Muscle of leg (tissue), 11 donors: ENCODE data around the gene RIPK3. TPM values are rescaled to one million over a fixed set of nuclear protein-coding genes. Genes with fewer than 3 reads are reported as not detected.
A peak's percentile ranks its signal among the peaks of the same experiment; 100 is the strongest.
"Not testable (repeated sequence)": the region's sequence is repeated elsewhere in the genome, so short reads cannot be mapped to it uniquely, and the experiment has no call there.

Experiments used
- DNase-seq: peaks from one replicate; pipeline ENCODE4 v3.0.0; 2013
- H3K27ac ChIP-seq: one replicate; pipeline ENCODE4 v1.5.1; 2013; ENCODE audit warnings: mild to moderate bottlenecking, low read length, control low read depth
- H3K27me3 ChIP-seq: one replicate; pipeline ENCODE4 v1.6.1; 2013; ENCODE audit warnings: low read length; ENCODE audit not compliant: control insufficient read depth, insufficient read depth
- H3K36me3 ChIP-seq: one replicate; pipeline ENCODE4 v1.6.1; 2013; ENCODE audit warnings: low read length; ENCODE audit not compliant: control insufficient read depth, insufficient read depth
- H3K4me1 ChIP-seq: one replicate; pipeline ENCODE4 v1.6.1; 2013; ENCODE audit warnings: low read length; ENCODE audit not compliant: control insufficient read depth, insufficient read depth
- H3K4me3 ChIP-seq: one replicate; pipeline ENCODE4 v1.5.1; 2013; ENCODE audit warnings: low read length, control low read depth
- H3K9me3 ChIP-seq: replicated peaks from 2 replicates; pipeline ENCODE4 v1.6.1; 2013; ENCODE audit warnings: low read depth, low read length; ENCODE audit not compliant: control insufficient read depth
- WGBS: methylation state at CpG from one replicate; pipeline ENCODE4 v1.1.5; 2013; ENCODE audit warnings: missing lambda C conversion rate; ENCODE audit not compliant: insufficient coverage; 5-methylcytosine and 5-hydroxymethylcytosine counted together
- polyA plus RNA-seq, 8 donors: library from polyadenylated mRNA; unstranded; fragments of 120-200 nt; gene quantifications; one replicate each; pipeline versions ENCODE4 v1.2.1 to v1.2.3, GENCODE V29; 2013; ENCODE audit warnings: inconsistent platforms in 1 of 8, low replicate concordance in 1 of 8; ENCODE audit not compliant: insufficient read length in 8 of 8, insufficient read depth in 1 of 8
- total RNA-seq: library from RNA; stranded (reverse); fragments of 120-200 nt; gene quantifications from one replicate; pipeline ENCODE4 v1.2.4, GENCODE V29; 2013

Gene RIPK3
- total and polyA plus RNA-seq, 9 donors = 1.1 to 3.6 (median 1.3) TPM

- Histone ChIP-seq H3K27ac (peak within 1 kb of the TSS; percentile 77), H3K27me3 (peaks cover 88% of the 10 kb centered on the region), H3K4me3 (peak within 1 kb of the TSS; percentile 44), H3K4me1 (peaks cover 38% of the 10 kb centered on the region), H3K9me3 (no peaks in the 10 kb centered on the region), H3K36me3 (no peaks in the 10 kb centered on the region)
- WGBS = 1% methylated on average over 49 of the region's 65 CpGs
- DNase-seq = peak; percentile 38
Observed at GRCh38 chr14:24334431-24335291, 5.1 kb downstream of the RIPK3 start, which contains the start of gene ADCY4. Gene ADCY4 (minus strand): TSS chr14:24335071. CDS start chr14:24334652, 419 bp downstream.

- Histone ChIP-seq H3K4me1 (peaks cover 29% of the 10 kb centered on the region), H3K27me3 (peaks cover 66% of the 10 kb centered on the region), H3K4me3 (peak overlapping the region; percentile 8), H3K36me3 (no peaks in the 10 kb centered on the region), H3K27ac (no peak overlapping the region), H3K9me3 (no peaks in the 10 kb centered on the region)
- WGBS = 4% methylated on average over 53 of the region's 56 CpGs
- DNase-seq = peak; percentile 76
Observed at GRCh38 chr14:24332268-24332993, 7.4 kb downstream of the RIPK3 start.

DNA sequence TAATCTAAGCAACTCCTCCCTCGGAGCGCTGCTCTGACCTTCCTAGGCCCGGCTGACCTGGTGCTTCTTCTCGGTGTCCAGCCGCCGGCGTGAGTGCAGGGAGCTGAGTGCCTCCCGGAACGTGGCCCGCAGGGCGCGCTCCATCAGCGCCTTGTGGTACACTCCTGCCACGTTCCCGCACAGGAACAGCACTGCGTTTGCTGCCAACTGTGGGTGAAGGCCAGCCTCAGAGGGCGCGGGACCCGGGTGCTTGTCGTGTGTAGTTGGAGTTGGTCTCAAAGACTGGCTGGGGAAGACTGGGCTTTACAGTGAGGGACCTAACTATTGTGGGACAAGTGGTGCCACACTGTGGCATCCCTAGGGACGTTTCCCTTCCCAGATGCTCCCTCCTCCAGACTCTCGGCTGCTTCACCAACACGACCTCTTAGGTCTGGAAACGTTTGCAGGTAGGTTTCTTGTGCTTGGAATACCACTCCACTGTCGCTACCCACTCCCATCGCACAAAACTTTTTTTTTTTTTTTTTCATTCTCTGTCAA is 8.0 kb downstream of the RIPK3 start:
- no peak overlapping the region for H3K27ac ChIP-seq
- peaks cover 32% of the 10 kb centered on the region for H3K4me1 ChIP-seq

GRCh38 chr14:24330973-24331674 is 8.7 kb downstream of the RIPK3 start:
- Histone ChIP-seq H3K9me3 (no peaks in the 10 kb centered on the region), H3K27ac (no peak overlapping the region), H3K4me3 (no peak overlapping the region), H3K4me1 (peaks cover 32% of the 10 kb centered on the region), H3K36me3 (no peaks in the 10 kb centered on the region), H3K27me3 (peaks cover 53% of the 10 kb centered on the region)
- WGBS = 85% methylated on average over 8 of the region's 10 CpGs
- peak; percentile 7 for DNase-seq

More for the DNA sequence above, 8.0 kb downstream of the RIPK3 start:
- Histone ChIP-seq H3K9me3 (no peaks in the 10 kb centered on the region), H3K4me3 (no peak overlapping the region), H3K27me3 (peaks cover 60% of the 10 kb centered on the region), H3K36me3 (no peaks in the 10 kb centered on the region)
- DNase-seq = no peak
- 50% methylated on average over 16 of the region's 26 CpGs for WGBS

DNA sequence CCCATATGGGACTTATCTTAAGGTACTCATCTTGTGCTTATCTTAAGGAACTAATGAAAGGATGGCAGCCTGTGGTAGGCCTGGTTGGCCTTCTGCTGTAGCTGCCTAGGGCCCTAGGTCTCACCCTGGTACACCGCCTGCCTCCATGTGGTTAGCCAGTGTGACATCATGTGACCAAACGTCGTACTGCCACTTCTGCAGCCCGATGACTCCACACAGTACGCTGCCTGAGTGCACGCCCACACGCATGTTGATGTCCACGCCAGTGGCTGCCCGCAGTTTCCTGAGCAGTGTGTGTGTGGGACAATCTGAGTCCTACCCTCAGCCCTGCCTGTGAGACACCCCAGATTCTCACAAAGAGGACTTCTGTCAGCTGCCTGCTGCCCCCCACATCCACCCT is 10.1 kb downstream of the RIPK3 start:
- WGBS = 83% methylated on average over 9 of the region's 9 CpGs
- H3K4me1 ChIP-seq = peaks cover 27% of the 10 kb centered on the region

GRCh38 chr14:24329073-24329663 is 10.6 kb downstream of the RIPK3 start:
- Histone ChIP-seq H3K4me1 (peaks cover 21% of the 10 kb centered on the region), H3K4me3 (no peak overlapping the region), H3K9me3 (no peaks in the 10 kb centered on the region), H3K27ac (no peak overlapping the region), H3K27me3 (peaks cover 34% of the 10 kb centered on the region), H3K36me3 (no peaks in the 10 kb centered on the region)
- DNase-seq = no peak
- WGBS = 89% methylated on average over 5 of the region's 12 CpGs

More for the DNA sequence above, 10.1 kb downstream of the RIPK3 start:
- H3K9me3 ChIP-seq = no peaks in the 10 kb centered on the region
- H3K36me3 ChIP-seq = no peaks in the 10 kb centered on the region
- DNase-seq = peak; percentile 39
- peaks cover 40% of the 10 kb centered on the region for H3K27me3 ChIP-seq
- H3K4me3 ChIP-seq = no peak overlapping the region
- no peak overlapping the region for H3K27ac ChIP-seq

GRCh38 chr14:24327914-24328313 is 11.9 kb downstream of the RIPK3 start:
- not testable (repeated sequence) for H3K27ac ChIP-seq, H3K4me3 ChIP-seq, H3K9me3 ChIP-seq, H3K36me3 ChIP-seq
- peaks cover 16% of the 10 kb centered on the region for H3K4me1 ChIP-seq
- DNase-seq = peak; percentile 41
- WGBS = 0% methylated on average over 1 of the region's 9 CpGs
- peaks cover 21% of the 10 kb centered on the region for H3K27me3 ChIP-seq

- no peak overlapping the region for H3K27ac ChIP-seq
- peak; percentile 39 for DNase-seq
- no peak overlapping the region for H3K4me3 ChIP-seq
- peaks cover 10% of the 10 kb centered on the region for H3K4me1 ChIP-seq
- WGBS = 58% methylated on average over 2 of the region's 2 CpGs
- no peaks in the 10 kb centered on the region for H3K36me3 ChIP-seq
- H3K9me3 ChIP-seq = no peaks in the 10 kb centered on the region
- H3K27me3 ChIP-seq = peaks cover 15% of the 10 kb centered on the region
Observed at GRCh38 chr14:24327303-24327702, 12.5 kb downstream of the RIPK3 start.

DNA sequence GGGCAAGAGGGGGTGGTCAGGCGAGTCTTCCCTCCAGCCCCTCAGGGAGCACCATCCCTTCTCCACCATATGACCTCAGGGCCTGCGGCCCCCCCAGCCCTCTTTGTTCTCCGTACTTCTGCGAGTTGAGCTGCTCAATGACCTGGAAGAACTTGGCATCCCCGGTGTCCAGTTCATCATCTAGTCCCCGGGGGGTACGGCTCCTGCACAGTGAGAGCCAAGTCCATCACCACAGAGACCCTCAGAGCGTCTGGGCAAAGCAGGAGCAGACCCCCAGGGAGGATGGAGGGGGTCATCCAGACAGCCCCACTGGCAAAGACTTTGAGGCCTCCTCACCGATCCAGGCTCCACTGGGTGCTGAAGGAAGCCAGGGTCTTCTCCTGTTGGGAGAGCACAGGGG is 13.8 kb downstream of the RIPK3 start:
- no peaks in the 10 kb centered on the region for H3K9me3 ChIP-seq
- DNase-seq = no peak
- 66% methylated on average over 8 of the region's 9 CpGs for WGBS

More for the DNA sequence above, 13.8 kb downstream of the RIPK3 start:
- Histone ChIP-seq H3K27me3 (peaks cover 3% of the 10 kb centered on the region), H3K4me1 (peaks cover 4% of the 10 kb centered on the region), H3K27ac (no peak overlapping the region), H3K36me3 (no peaks in the 10 kb centered on the region), H3K4me3 (no peak overlapping the region)
